SU-DHL-6 (cell line): ENCODE results near the gene DDX51.

Experiments
- H2AFZ ChIP-seq: fragments of 200-600 bp; sonication (generic); 2 replicates; pipeline ENCODE4 v1.6.1; 2014; ENCODE audit warnings: low read depth, mild to moderate bottlenecking, moderate library complexity, mixed read lengths, antibody characterized with exemption, low read length; ENCODE audit not compliant: severe bottlenecking
- H3F3A ChIP-seq: fragments of 200-600 bp; shearing (Covaris generic); 2 replicates; pipeline ENCODE4 v1.6.0; 2016; ENCODE audit warnings: antibody characterized with exemption, mild to moderate bottlenecking; ENCODE audit not compliant: insufficient read depth
- H3K27ac ChIP-seq: fragments of 200-600 bp; sonication (generic); 2 replicates; pipeline ENCODE4 v1.5.1; 2016; ENCODE audit warnings: low read depth, mild to moderate bottlenecking, low read length, moderate library complexity, mixed read lengths
- H3K27me3 ChIP-seq: fragments of 200-600 bp; sonication (generic), shearing (Covaris generic); 2 replicates; pipeline ENCODE4 v1.6.0; 2014; ENCODE audit warnings: mild to moderate bottlenecking, low read length
- H3K36me3 ChIP-seq: fragments of 200-600 bp; sonication (generic); 2 replicates; pipeline ENCODE4 v1.6.1; 2014; ENCODE audit warnings: mild to moderate bottlenecking, low read length, mixed read lengths
- H3K4me2 ChIP-seq: fragments of 300-600, 200-600 bp; shearing (Covaris generic), sonication (generic); 2 replicates; pipeline ENCODE4 v1.6.0; 2014; ENCODE audit warnings: low read length, low read depth, mild to moderate bottlenecking; ENCODE audit not compliant: poor library complexity, severe bottlenecking
- H3K4me3 ChIP-seq: fragments of 200-600 bp; sonication (generic); 2 replicates; pipeline ENCODE4 v1.5.1; 2014; ENCODE audit warnings: antibody characterized with exemption, low read length, mild to moderate bottlenecking, mixed read lengths; ENCODE audit not compliant: insufficient read depth, poor library complexity, severe bottlenecking
- H3K79me2 ChIP-seq: fragments of 200-600 bp; sonication (generic); 2 replicates; pipeline ENCODE4 v1.6.1; 2014; ENCODE audit warnings: mild to moderate bottlenecking, low read length, moderate library complexity; ENCODE audit not compliant: insufficient read depth
- H3K9ac ChIP-seq: fragments of 200-600 bp; sonication (generic); 2 replicates; pipeline ENCODE4 v1.7.0; 2014; ENCODE audit warnings: mild to moderate bottlenecking, low read length
- H3K9me2 ChIP-seq: fragments of 200-600 bp; sonication (generic); replicated peaks from 2 replicates; pipeline ENCODE4 v1.6.1; 2014; ENCODE audit warnings: low read length; ENCODE audit not compliant: insufficient read depth
- H3K9me3 ChIP-seq: fragments of 200-600 bp; sonication (generic); 2 replicates; pipeline ENCODE4 v1.6.1; 2014; ENCODE audit warnings: low read length, mixed read lengths; ENCODE audit not compliant: insufficient read depth
- H4K20me1 ChIP-seq: fragments of 200-600 bp; sonication (generic); 2 replicates; pipeline ENCODE4 v1.6.1; 2014; ENCODE audit warnings: low read depth, mild to moderate bottlenecking, antibody characterized with exemption, low read length, moderate library complexity, mixed read lengths
- CTCF ChIP-seq: fragments of 200-600 bp; sonication (generic); IDR thresholded peaks from one replicate; pipeline ENCODE4 v1.5.1; 2017; ENCODE audit warnings: antibody characterized with exemption, mild to moderate bottlenecking, low read length, moderate library complexity; ENCODE audit not compliant: insufficient read depth, poor library complexity, severe bottlenecking
- EZH2phosphoT487 ChIP-seq: fragments of 200-600 bp; sonication (generic), shearing (Covaris generic); conservative IDR thresholded peaks from 2 replicates; pipeline ENCODE4 v1.6.1; 2018; ENCODE audit warnings: mild to moderate bottlenecking, antibody characterized with exemption, low read length, moderate library complexity, mixed read lengths

The DDX51 gene

GRCh38 chr12:132133952-132134652, 10.0 kb downstream of the DDX51 start:
- no peaks in the 10 kb centered on the region for H3K36me3 ChIP-seq
- H3F3A ChIP-seq: 0 out of 2 replicates have a peak, but pooled peaks cover 4% of the 10 kb centered on the region
- no peaks in the 10 kb centered on the region for H3K9me3 ChIP-seq
- H3K4me3 ChIP-seq: no peak overlapping the region
- TF ChIP-seq EZH2phosphoT487 (no peak), CTCF (no peak)
- H3K9me2 ChIP-seq: no peaks in the 10 kb centered on the region
- no peak overlapping the region for H3K9ac ChIP-seq
- H3K27me3 ChIP-seq: no peaks in the 10 kb centered on the region
- no peak overlapping the region for H3K4me2 ChIP-seq
- H2AFZ ChIP-seq: no peak overlapping the region
- no peaks in the 10 kb centered on the region for H4K20me1 ChIP-seq
- no peak overlapping the region for H3K27ac ChIP-seq
- H3K79me2 ChIP-seq: no peaks in the 10 kb centered on the region

GRCh38 chr12:132132609-132133430, 11.3 kb downstream of the DDX51 start:
- H3K4me2 ChIP-seq: no peak overlapping the region
- H2AFZ ChIP-seq: no peak overlapping the region
- no peaks in the 10 kb centered on the region for H3K9me3 ChIP-seq
- peaks cover 10% of the 10 kb centered on the region; the same call in 1 of the 2 replicates for H3F3A ChIP-seq
- H3K9me2 ChIP-seq: no peaks in the 10 kb centered on the region
- no peak overlapping the region for H3K4me3 ChIP-seq
- H3K79me2 ChIP-seq: no peaks in the 10 kb centered on the region
- no peaks in the 10 kb centered on the region for H3K27me3 ChIP-seq
- TF ChIP-seq EZH2phosphoT487: no peak
- no peak for TF ChIP-seq CTCF
- no peak overlapping the region for H3K27ac ChIP-seq
- H3K36me3 ChIP-seq: peaks cover 9% of the 10 kb centered on the region
- no peaks in the 10 kb centered on the region for H4K20me1 ChIP-seq
- no peak overlapping the region for H3K9ac ChIP-seq

GRCh38 chr12:132131952-132132351, 12.2 kb downstream of the DDX51 start:
- H3K4me3 ChIP-seq: no peak overlapping the region
- H3K9me3 ChIP-seq: no peaks in the 10 kb centered on the region
- H3K9ac ChIP-seq: no peak overlapping the region
- no peak overlapping the region for H3K27ac ChIP-seq
- H3K36me3 ChIP-seq: peaks cover 17% of the 10 kb centered on the region
- H3K9me2 ChIP-seq: no peaks in the 10 kb centered on the region
- no peaks in the 10 kb centered on the region for H3K79me2 ChIP-seq
- H3K27me3 ChIP-seq: no peaks in the 10 kb centered on the region
- TF ChIP-seq CTCF: no peak
- TF ChIP-seq EZH2phosphoT487: no peak
- no peak overlapping the region for H2AFZ ChIP-seq
- no peak overlapping the region for H3K4me2 ChIP-seq
- peaks cover 6% of the 10 kb centered on the region; the same call in 1 of the 2 replicates for H3F3A ChIP-seq
- no peaks in the 10 kb centered on the region for H4K20me1 ChIP-seq
